Head of caudate nucleus (tissue), 42 donors: ENCODE results near the gene SPON2.
A peak's percentile ranks its signal among the peaks of the same experiment; 100 is the strongest.

Experiments
- DNase-seq, 42 donors: peaks; one replicate each; pipeline versions ENCODE4 v3.0.0 to v3.0.0-alpha.2; 2020 to 2021; ENCODE audit warnings: mixed read lengths in 7 of 42
- intact Hi-C: fragments of 100-400 bp; cut with DNase I; formaldehyde crosslinking; loops from one replicate; pipeline ENCODE4 v1.15.0; 2022

Gene SPON2

DNA sequence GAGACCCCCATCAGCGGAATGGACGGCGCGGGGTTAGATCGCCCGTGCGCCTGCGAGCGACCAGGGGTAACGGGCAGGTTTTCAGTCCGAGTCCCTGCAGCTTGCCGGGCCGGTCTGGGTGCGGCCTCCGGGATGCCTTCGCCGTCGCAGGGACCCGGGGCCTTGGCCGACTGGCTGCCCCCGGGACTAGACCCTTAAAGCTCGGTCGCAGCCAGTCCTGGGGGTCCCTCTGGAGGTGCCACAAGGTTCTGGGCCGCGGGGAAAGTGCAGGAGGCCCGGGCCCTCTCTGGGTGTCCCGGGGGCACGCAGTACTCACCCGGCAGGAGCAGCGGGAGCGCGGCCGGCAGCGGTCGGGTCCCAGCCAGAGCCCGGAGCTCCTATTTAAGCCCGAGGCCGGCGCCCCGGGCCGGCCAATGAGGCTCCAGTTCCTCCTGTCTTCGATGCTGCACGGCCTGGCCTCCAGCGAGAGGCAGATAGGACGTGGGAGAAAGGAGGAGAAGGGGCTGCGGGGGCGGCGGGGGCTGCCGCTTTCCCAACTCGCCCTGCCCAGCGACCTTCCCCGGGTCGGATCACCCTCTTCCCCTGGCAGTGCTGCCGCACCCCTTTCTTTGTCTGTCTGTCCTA is at the start of gene SPON2:
SPON2 (minus strand) TSS at position 356 of the 624 bp plus-strand sequence.
- DNase-seq: no peak
- intact Hi-C loops: no loop called here

GRCh38 chr4:1221155-1221870 is 48.9 kb upstream of the SPON2 start:
- intact Hi-C loops: no loop called here
- DNase-seq: no peak

GRCh38 chr4:1220566-1220965 is 48.2 kb upstream of the SPON2 start:
- intact Hi-C loops: no loop called here
- DNase-seq: no peak

DNA sequence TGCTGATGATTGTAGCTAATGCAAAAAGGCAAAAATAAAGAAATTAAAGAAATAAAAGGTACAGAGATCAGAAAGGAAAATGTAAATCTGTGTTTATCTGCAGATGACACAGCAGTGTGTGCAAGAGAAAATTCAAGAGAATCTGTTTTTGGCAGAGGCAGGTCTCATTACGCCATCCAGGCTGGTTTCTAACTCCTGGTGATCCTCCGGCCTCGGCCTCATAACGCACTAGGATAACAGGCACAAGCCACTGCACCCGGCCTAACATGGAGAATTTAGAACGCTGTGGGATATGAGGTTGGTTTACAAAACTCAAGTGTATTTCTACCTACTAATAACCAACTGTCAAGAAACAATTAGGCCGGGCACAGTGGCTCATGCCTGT is 47.2 kb upstream of the SPON2 start:
- intact Hi-C loops: no loop called here
- DNase-seq: no peak

DNA sequence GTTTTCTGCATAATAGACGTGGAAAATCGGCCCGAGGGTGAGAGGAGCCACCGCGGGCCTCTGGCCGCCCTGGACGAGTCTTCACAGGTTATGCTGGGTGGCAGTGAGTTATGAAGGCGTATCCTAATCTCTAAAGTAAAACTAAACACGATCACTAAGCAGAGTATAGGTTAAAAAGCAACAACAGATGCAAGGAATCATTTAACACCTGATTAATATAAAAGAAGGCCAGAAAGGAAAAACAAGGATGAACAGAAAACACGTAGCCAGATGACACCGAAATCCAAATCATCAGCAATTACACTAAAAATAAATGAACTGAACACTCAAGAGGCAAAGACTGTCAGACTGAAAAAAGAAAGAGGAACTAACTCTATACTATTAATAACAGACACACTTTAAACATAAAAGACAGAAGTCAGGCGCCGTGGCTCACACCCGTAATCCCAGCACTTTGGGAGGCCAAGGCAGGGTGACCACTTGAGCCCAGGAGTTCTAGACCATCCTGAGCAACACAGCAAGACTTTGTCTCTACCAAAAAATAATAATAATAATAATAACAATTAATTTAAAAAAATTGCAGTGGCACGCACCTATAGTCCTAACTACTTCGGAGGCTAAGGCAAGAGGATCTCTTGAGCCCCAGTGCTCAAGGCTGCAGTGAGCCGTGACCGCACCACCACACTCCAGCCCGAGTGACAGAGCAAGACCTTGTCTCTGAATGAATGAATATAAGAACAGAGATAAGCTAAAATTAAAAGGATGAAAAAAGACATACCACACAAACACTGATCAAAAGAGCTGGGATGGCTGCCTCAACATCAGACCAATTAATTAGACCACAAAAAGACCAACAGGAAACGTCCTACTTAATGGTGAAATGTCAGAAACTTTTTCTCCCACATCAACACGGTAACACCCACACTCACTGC is 46.5 kb upstream of the SPON2 start:
- intact Hi-C loops: no loop called here
- DNase-seq: no peak

- intact Hi-C loops: no loop called here
- no peak for DNase-seq
Measured at GRCh38 chr4:1217366-1217765, 45.0 kb upstream of the SPON2 start.

DNA sequence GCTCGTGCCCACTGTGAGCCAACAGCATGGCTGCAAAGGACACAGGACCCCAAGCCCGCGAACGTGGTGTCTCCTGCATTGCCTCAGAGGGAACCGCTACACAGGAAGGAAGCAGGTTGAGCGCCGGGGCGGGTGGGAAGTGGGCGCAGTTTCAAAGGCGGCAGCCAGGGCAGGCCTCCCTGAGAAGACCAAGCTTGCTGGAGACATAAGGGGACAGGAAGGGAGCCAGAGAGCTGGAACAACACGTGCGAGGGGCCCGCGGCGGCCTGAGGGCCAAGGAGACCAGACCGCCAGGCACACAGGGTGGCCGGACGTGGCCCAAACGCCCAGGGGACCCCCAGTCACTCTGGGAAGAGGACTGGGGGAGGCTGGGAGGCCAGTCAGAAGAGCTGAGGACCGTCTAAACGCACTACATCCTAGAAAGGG is 44.5 kb upstream of the SPON2 start:
- DNase-seq: peak in 19 of 42 donors; percentile 16 to 65 (median 39)
- intact Hi-C loops: no loop called here

DNA sequence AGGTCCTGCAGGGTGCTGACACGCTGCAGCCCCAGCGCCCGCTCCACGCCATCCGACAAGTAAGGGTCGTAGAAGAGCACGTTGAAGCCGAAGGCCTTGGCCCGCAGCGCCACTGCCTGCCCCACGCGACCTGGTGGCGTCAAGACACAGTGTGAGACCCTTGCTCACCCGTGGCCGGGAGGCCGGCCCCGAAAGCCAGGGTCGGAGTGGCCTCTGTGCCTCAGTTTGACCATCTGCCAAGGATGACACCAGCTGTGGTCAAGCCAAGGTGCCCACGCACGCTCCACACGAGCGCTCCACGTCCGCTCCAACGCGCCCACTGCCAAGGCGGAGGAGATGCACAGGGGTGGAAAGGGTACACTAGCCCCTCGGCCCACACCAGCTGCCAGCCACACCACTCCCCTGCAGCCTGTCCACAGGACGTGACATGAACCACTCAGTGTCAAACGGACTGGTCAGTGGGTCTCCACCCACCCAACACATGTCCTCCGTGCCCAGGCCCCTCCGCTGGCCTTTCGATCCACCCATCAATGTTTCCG is 43.8 kb upstream of the SPON2 start:
- no peak for DNase-seq
- intact Hi-C loops: no loop called here

GRCh38 chr4:1215141-1216075 is 43.0 kb upstream of the SPON2 start:
- intact Hi-C loops: no loop called here
- peak in 24 of 42 donors; percentile 39 to 80 (median 56) for DNase-seq

GRCh38 chr4:1214101-1215095 is 42.0 kb upstream of the SPON2 start:
- intact Hi-C loops: no loop called here
- no peak for DNase-seq

DNA sequence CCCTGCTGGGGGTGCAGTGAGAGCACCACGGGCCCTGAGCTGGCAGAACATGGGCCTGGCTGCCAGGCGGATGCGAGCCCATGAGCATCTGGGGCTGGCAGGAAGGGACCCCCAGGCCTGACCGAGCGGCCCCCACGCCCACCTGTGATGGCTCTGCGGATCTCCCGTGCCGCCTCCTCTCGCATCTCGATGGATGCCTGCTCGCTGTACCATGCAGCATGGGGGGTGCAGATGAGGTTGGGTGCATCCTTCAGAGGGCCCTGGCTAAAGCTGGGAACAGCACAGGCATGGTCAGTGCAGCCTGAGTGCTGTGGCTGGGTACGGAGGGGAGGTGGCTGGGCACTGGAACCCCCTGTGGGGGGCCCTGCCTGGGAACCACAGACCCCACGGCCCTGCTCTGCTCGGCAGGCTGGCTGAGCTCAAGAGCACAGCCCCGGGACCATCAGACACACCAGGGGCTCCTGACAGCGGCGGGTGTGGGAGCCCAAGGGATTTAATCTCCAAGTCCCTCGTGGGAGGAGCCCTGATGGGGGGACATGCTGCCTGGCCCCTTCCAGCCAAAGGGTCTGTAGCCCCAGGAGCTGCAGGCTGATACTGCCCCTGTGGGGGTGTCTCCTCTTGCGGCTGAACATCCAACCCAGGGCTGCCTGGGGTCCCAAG is 41.1 kb upstream of the SPON2 start:
- intact Hi-C loops: no loop called here
- DNase-seq: no peak

DNA sequence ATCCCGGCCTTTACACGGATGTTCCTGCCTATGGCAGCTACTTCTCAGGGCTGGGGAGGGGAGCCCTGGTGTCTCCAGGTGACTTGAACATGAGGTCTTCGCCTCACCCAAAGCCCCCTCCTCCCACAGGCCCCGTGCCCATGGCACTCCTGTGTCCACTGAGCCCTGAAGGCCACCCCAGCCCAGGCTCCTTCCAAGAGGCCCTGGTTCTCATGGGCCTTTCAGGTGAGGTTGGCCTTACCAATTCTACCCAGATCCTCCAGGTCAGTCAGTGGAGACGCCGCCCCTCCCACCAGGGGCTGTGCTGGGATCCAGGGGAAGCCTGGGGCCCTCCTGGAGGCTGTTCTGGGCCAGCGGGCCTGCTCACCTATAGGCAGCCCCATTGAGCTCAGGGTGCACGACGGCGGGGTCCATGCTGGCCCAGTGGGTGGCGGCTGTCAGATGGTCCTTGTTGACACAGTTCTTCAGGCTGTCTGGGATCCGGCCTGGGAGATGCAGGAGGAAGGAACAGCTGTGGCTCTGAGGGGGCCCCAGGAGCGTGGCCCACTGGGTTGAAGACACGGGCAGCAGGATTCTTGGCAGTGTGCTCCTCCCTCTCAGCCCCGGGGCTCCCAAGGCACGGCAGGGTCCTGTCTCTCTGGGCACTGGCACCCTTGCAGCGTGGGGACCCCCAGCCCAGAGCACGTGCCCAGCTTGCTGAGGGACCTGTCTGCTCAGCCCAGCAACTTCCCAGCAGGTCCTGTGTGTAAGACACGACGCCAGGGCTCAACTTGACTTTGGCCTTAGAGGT is 40.4 kb upstream of the SPON2 start:
- intact Hi-C loops: no loop called here
- no peak for DNase-seq

GRCh38 chr4:1211891-1212545 is 39.6 kb upstream of the SPON2 start:
- intact Hi-C loops: no loop called here
- DNase-seq: peak in 38 of 42 donors; percentile 42 to 84 (median 62)

- DNase-seq: no peak
Measured at GRCh38 chr4:1211371-1211770, 39.0 kb upstream of the SPON2 start.

DNA sequence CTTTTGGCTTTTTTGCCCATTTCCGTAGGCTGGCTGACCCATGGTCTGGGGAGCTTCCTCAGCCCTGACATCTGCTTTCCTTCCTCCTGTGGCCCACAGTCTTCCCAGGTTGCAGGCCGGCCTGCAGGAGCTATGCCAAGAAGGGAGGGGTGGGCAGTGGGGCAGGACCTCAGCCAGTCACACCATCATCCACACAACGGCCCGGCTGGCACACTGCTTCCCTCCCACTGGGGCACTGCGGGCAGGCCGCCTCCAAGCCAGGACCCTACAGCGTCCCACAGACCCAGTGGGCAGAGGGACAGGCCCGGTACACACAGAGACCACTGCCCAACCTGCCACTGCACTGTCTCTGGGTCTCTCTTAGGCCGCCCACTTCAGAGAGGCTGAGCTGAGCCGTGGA is 38.6 kb upstream of the SPON2 start:
- intact Hi-C loops: no loop called here
- no peak for DNase-seq

More at GRCh38 chr4:1211371-1211770, 39.0 kb upstream of the SPON2 start:
- intact Hi-C loops: no loop called here
